K562 (cell line): ENCODE data around the gene INTS1. TPM values are rescaled to one million over a fixed set of nuclear protein-coding genes. Genes with fewer than 3 reads are reported as not detected.

Experiments used
- KAT2B ChIP-seq: IDR thresholded peaks from one replicate; pipeline ENCODE4 v1.6.1; 2012; ENCODE audit warnings: low read depth, mild to moderate bottlenecking, control low read depth, inconsistent platforms, low read length, moderate library complexity
- LEF1 ChIP-seq: fragments of 450-650 bp; IDR thresholded peaks from 2 replicates; pipeline ENCODE4 v1.6.1; 2016; ENCODE audit warnings: mild to moderate bottlenecking
- MAZ ChIP-seq, 2 experiments: fragments of 450-650 bp in 1 of 2; sonication (generic) in 1 of 2; formaldehyde crosslinking; IDR thresholded peaks in 1 of 2; conservative IDR thresholded peaks in 1 of 2; 2 replicates each; pipeline versions ENCODE4 v1.4.0 to v1.5.0; 2020; ENCODE audit warnings: mild to moderate bottlenecking in 1 of 2, missing genetic modification reagents in 1 of 2
- MBD2 ChIP-seq: sonication (generic); IDR thresholded peaks from 2 replicates; pipeline ENCODE4 v1.6.1; 2016; ENCODE audit warnings: low read depth, borderline replicate concordance
- NR4A1 ChIP-seq, 2 experiments: fragments of 250-450 bp in 1 of 2; fragments of 450-650 bp in 1 of 2; sonication (Bioruptor Pico) in 1 of 2; IDR thresholded peaks; 2 replicates each; pipeline versions ENCODE4 v1.4.0 to v1.6.1; 2016 to 2020; ENCODE audit warnings: mild to moderate bottlenecking in 2 of 2, missing compliant biosample characterization in 1 of 2, missing genetic modification characterization in 1 of 2, moderate library complexity in 1 of 2
- PHF21A ChIP-seq: fragments of 450-650 bp; IDR thresholded peaks from 2 replicates; pipeline ENCODE4 v1.6.1; 2017; ENCODE audit warnings: low read depth, borderline replicate concordance
- POLR2G ChIP-seq: fragments of 200-400 bp; formaldehyde crosslinking; IDR thresholded peaks from 2 replicates; pipeline ENCODE4 v1.6.1; 2017; ENCODE audit warnings: low read depth, mild to moderate bottlenecking, antibody characterized with exemption, low read length, moderate library complexity
- PURB ChIP-seq: sonication (generic); formaldehyde crosslinking; IDR thresholded peaks from 2 replicates; pipeline ENCODE4 v1.9.0; 2021; ENCODE audit warnings: low read depth, mild to moderate bottlenecking, missing genetic modification reagents
- SMARCB1 ChIP-seq: IDR thresholded peaks from 2 replicates; pipeline ENCODE4 v1.6.1; 2011; ENCODE audit warnings: improper control_type of control experiment, low read depth; ENCODE audit not compliant: insufficient read length
- TFAP4 ChIP-seq: sonication (generic); formaldehyde crosslinking; IDR thresholded peaks from 2 replicates; pipeline ENCODE4 v1.8.0; 2022; ENCODE audit warnings: missing genetic modification reagents, mild to moderate bottlenecking, moderate library complexity, borderline replicate concordance
- TFE3 ChIP-seq: fragments of 450-650 bp; formaldehyde crosslinking; IDR thresholded peaks from 2 replicates; pipeline ENCODE4 v1.4.0; 2020; ENCODE audit warnings: mild to moderate bottlenecking, mixed read lengths
- TOE1 ChIP-seq, 2 experiments: fragments of 450-650 bp in 1 of 2; sonication (generic) in 1 of 2; formaldehyde crosslinking in 1 of 2; IDR thresholded peaks; 2 replicates each; pipeline versions ENCODE4 v1.7.1 to v1.8.0; 2016 to 2022; ENCODE audit warnings: borderline replicate concordance in 2 of 2, mild to moderate bottlenecking in 2 of 2, antibody characterized with exemption in 1 of 2, inconsistent platforms in 1 of 2, low read depth in 1 of 2, missing genetic modification reagents in 1 of 2, moderate library complexity in 1 of 2
- YBX1 ChIP-seq: fragments of 450-650 bp; IDR thresholded peaks from 2 replicates; pipeline ENCODE4 v1.7.1; 2016; ENCODE audit warnings: mild to moderate bottlenecking
- ZNF174 ChIP-seq: fragments of 250-450 bp; sonication (Bioruptor Pico); IDR thresholded peaks from 2 replicates; pipeline ENCODE4 v1.4.0; 2020; ENCODE audit warnings: mild to moderate bottlenecking
- ZNF197 ChIP-seq: fragments of 200-800 bp; sonication (Bioruptor generic); IDR thresholded peaks from 2 replicates; pipeline ENCODE4 v1.6.1; 2016; ENCODE audit warnings: low read depth, missing genetic modification characterization, missing compliant biosample characterization
- ZNF324 ChIP-seq: fragments of 250-450 bp; sonication (Bioruptor Pico); IDR thresholded peaks from 2 replicates; pipeline ENCODE4 v1.4.0; 2020; ENCODE audit warnings: mild to moderate bottlenecking
- ZNF740 ChIP-seq, 3 experiments: fragments of 200-800 bp in 1 of 3; sonication (Bioruptor generic) in 1 of 3; sonication (generic) in 1 of 3; formaldehyde crosslinking in 1 of 3; IDR thresholded peaks; 2 replicates each; pipeline versions ENCODE4 v1.6.1 to v1.8.0; 2016 to 2022; ENCODE audit warnings: mild to moderate bottlenecking in 2 of 3, missing compliant biosample characterization in 2 of 3, missing genetic modification characterization in 2 of 3, missing genetic modification reagents in 1 of 3
- polyA plus RNA-seq, 8 experiments: library from polyadenylated mRNA; depleted of rRNA in 4 of 8; stranded (reverse) in 5 of 8; unstranded in 3 of 8; fragments of >200 nt; fragmentation: Nextera tagmentation in 2 of 8; fragmentation: Illumina TruSeq in 1 of 8; extraction: Ambion mirVana in 2 of 8; extraction: Trizol in 1 of 8; gene quantifications; 2 replicates each; pipeline versions ENCODE4 v1.2.1 to v1.2.3, GENCODE V29; 2011 to 2014; ENCODE audit warnings: inconsistent platforms in 1 of 8, missing spikeins in 1 of 8
- total RNA-seq, 7 experiments: library from RNA; depleted of rRNA in 6 of 7; stranded (reverse); fragments of >200 nt in 6 of 7; fragmentation: Illumina TruSeq in 2 of 7; extraction: Trizol in 2 of 7; gene quantifications; 2 replicates each; pipeline versions ENCODE4 v1.2.1 to v1.2.3, GENCODE V29; 2011 to 2021; ENCODE audit warnings: low replicate concordance in 1 of 7
- TF ChIP-seq, protein P1 (sequence below), 2 experiments: fragments of 450-650 bp in 1 of 2; sonication (generic) in 1 of 2; formaldehyde crosslinking in 1 of 2; IDR thresholded peaks in 1 of 2; conservative IDR thresholded peaks in 1 of 2; 2 replicates each; pipeline versions ENCODE4 v1.6.1 to v1.8.1; 2016 to 2023; ENCODE audit warnings: mild to moderate bottlenecking in 2 of 2, moderate library complexity in 2 of 2, inconsistent platforms in 1 of 2, missing genetic modification reagents in 1 of 2

The INTS1 gene
- total and polyA plus RNA-seq, 9 of the 15 experiments (the other 6 are each of a cell fraction or from before 2014, with no cell fraction given): 0.34 to 119 (median 18.5) TPM

GRCh38 chr7:1422512-1423263, 81.5 kb downstream of the INTS1 start (continued):
- no peak for TF ChIP-seq KAT2B
- no peak for TF ChIP-seq SMARCB1
- TF ChIP-seq, protein P1, sequence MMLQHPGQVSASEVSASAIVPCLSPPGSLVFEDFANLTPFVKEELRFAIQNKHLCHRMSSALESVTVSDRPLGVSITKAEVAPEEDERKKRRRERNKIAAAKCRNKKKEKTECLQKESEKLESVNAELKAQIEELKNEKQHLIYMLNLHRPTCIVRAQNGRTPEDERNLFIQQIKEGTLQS (IDR thresholded peaks at IDR 0.05): peak; percentile 77
- TF ChIP-seq, protein P1 (CRISPR knock-in tag; conservative IDR thresholded peaks at IDR 0.05): no peak
- TF ChIP-seq PHF21A: no peak
- TF ChIP-seq POLR2G: 0 out of 2 replicates have a peak, but pooled peaks have one; percentile 19
- peak; percentile 86 for TF ChIP-seq TFE3 (CRISPR knock-in tag)
- no peak for TF ChIP-seq ZNF324
- TF ChIP-seq ZNF174 (CRISPR knock-in tag): no peak
- TF ChIP-seq TOE1 (IDR thresholded peaks at IDR 0.05; ENCODE audit: borderline replicate concordance): peak; percentile 85
- no peak for TF ChIP-seq TOE1 (CRISPR knock-in tag; IDR thresholded peaks at IDR 0.05; ENCODE audit: borderline replicate concordance, low read depth)
- no peak for TF ChIP-seq MBD2
- TF ChIP-seq TFAP4 (CRISPR knock-in tag): peak; percentile 92
- TF ChIP-seq ZNF740 (CRISPR knock-in tag; IDR thresholded peaks at IDR 0.05): no peak
- no peak for TF ChIP-seq ZNF740 (tag; IDR thresholded peaks at IDR 0.05)
- no peak for TF ChIP-seq NR4A1 (CRISPR knock-in tag; IDR thresholded peaks at IDR 0.05)
- no peak for TF ChIP-seq NR4A1 (tag; IDR thresholded peaks at IDR 0.05)
- no peak for TF ChIP-seq YBX1
- TF ChIP-seq ZNF197 (CRISPR knock-in tag): no peak
- no peak for TF ChIP-seq MAZ (CRISPR knock-in tag; conservative IDR thresholded peaks at IDR 0.05 in 1 of 2, IDR thresholded peaks at IDR 0.05 in 1 of 2)
- no peak for TF ChIP-seq PURB
- TF ChIP-seq LEF1: no peak
